ENCODE measurements around the gene RBMS3.
"Not testable (repeated sequence)": the region's sequence is repeated elsewhere in the genome, so short reads cannot be mapped to it uniquely, and the experiment has no call there.

The RBMS3 gene

GRCh38 chr3:29484633-29485032 is 203.8 kb downstream of the RBMS3 start:
- DNase-seq (ENCODE audit: low read depth), result no peak

DNA sequence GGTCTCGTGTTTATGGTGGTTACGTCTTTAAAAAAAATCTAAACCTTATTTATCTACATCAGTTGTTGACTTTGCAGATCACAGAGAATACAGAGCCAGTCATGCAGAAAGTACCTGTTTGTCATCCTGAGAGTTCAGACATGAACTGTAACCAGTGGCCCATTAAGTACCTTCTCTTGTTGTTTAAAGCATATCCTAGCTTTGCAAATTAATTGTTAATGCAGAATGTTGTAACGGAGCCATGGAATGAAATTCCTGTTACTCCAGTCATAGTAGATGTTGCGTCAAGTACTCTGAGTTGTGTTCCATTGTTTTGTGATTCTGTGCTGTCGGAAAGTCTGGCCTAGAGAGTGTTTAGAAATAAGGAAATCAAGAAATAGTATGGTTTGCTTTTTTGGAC is 205.2 kb downstream of the RBMS3 start:
- no peak for DNase-seq (ENCODE audit: low read depth)

- no peak for DNase-seq (ENCODE audit: low read depth)
These were observed 206.0 kb downstream of the RBMS3 start for GRCh38 chr3:29486917-29487316.

- DNase-seq (ENCODE audit: low read depth), result no peak
These were observed 208.1 kb downstream of the RBMS3 start for GRCh38 chr3:29488922-29489321.

DNA sequence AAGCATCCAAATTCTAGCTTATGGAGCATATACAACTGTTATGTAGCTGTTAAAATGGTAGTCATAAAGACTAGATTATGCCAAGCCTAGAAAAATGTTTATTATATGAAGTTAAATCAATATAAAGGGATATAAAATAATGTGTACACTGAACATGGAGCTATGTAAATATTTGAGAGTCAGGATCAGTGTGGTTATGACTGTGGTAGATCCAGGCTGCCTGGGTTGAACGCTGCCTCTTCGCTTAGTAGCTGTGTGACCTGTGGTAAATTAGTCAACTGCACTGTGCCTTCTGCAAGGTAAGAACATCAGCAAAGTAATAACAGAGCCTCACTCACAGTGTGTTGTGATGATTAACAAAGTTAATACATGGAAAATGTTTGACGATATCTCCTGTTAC is 212.2 kb downstream of the RBMS3 start:
- DNase-seq (ENCODE audit: low read depth), result no peak

- no peak for DNase-seq (ENCODE audit: low read depth)
These were observed 213.6 kb downstream of the RBMS3 start for GRCh38 chr3:29494305-29495036.

GRCh38 chr3:29497282-29497681 is 216.4 kb downstream of the RBMS3 start:
- DNase-seq (ENCODE audit: low read depth), result no peak

GRCh38 chr3:29502771-29503170 is 221.9 kb downstream of the RBMS3 start:
- DNase-seq (ENCODE audit: low read depth), result no peak

GRCh38 chr3:29503314-29503713 is 222.4 kb downstream of the RBMS3 start:
- no peak for DNase-seq (ENCODE audit: low read depth)

GRCh38 chr3:29503958-29504357 is 223.1 kb downstream of the RBMS3 start:
- no peak for DNase-seq (ENCODE audit: low read depth)

- no peak for DNase-seq (ENCODE audit: low read depth)
These were observed 225.6 kb downstream of the RBMS3 start for GRCh38 chr3:29506502-29506901.

- no peak for DNase-seq (ENCODE audit: low read depth)
These were observed 230.8 kb downstream of the RBMS3 start for GRCh38 chr3:29511701-29512100.

DNA sequence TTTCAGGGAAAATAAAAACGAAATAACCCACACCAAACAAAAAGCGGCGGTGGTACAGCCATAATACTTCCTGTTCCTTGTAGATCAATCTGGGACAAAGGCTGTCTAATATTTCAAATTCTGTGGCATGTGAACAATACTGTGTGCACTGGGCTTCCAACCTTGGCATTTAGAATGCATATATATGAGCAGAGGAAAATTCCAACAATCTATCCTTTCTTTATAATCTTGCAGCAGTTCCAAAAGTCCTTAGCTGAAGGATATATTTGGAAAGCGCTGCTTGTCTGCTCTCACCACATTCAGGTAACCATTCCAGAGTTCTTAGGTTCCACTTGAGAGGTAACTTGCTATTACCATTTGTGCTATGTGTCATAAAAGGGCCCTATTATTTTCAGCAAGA is 231.8 kb downstream of the RBMS3 start:
- no peak for DNase-seq (ENCODE audit: low read depth)

- no peak for DNase-seq (ENCODE audit: low read depth)
These were observed 232.4 kb downstream of the RBMS3 start for GRCh38 chr3:29513236-29513635.

DNA sequence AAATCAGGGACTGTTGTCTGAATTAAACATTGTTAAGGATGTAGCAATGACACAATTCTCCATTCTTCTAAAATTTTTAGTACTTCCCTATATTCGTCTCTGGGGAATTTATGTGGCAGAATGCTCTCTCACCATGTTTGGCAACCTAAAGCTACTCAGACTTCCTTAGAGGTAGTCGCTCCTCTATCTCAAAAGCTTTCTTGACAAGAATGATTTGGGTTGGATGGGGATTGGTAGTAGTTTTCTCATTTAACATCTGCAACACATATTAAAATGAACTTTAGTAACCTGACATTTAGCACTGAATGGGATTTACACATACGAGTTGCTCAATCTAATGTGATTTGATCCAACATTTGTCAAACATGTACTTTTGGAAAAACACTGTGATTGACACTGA is 233.3 kb downstream of the RBMS3 start:
- DNase-seq (ENCODE audit: low read depth), result no peak

GRCh38 chr3:29514912-29515311 is 234.0 kb downstream of the RBMS3 start:
- DNase-seq (ENCODE audit: low read depth), result no peak

DNA sequence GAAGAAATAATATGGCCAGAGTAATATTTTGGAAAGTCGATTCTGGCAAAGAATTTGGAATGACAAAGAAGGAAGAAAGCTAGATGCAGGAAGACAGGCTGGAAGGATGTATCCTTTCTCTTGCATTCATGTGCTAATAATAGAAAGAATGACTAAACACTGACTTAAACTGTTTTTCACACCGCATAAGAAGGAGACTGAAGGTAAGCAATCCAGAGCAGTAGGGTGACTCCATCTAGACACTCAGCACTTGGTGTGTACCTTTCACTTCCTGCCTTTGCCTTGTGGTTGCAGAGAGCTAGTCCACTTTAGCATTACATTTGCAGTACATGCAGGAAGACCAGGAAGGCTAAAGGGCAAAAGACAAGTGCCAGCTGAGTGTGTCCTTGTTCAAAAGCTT is 234.6 kb downstream of the RBMS3 start:
- DNase-seq (ENCODE audit: low read depth), result no peak

DNA sequence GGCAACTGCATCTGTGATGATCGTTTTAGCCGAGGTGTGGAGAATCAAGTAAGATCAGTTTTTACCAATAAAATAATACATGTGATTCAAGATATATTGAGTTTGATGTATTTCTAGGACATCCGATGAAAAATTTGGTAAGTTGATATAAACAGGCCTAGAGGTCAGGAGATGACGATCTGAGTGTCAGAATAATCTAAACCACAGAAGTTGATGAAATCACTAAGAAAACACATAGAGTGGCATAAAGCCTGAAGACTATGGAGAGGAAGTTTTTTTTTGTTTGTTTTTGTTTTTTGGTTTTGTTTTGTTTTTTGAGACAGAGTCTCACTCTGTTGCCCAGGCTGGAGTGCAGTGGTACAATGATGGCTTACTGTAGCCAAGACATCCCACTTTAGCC is 235.3 kb downstream of the RBMS3 start:
- DNase-seq (ENCODE audit: low read depth), result no peak

DNA sequence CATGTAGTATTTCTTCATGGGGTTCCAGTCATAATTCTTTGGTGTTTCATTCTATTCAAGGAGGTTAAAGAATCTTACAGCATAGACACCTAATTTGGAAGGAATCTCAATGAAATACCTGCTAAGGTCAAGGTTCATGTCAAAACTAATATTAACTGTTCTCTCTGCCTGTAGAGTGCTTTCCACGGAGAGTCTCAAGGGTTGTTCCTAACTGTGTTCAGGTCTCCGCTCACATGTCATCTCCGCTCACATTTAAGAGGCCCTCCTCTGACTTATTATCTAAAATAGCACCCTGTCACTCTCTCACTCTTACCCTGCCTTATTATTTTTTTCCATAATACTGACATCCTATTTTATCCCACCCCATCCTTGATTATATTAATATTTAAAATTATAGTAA is 239.9 kb downstream of the RBMS3 start:
- no peak for DNase-seq (ENCODE audit: low read depth)

DNA sequence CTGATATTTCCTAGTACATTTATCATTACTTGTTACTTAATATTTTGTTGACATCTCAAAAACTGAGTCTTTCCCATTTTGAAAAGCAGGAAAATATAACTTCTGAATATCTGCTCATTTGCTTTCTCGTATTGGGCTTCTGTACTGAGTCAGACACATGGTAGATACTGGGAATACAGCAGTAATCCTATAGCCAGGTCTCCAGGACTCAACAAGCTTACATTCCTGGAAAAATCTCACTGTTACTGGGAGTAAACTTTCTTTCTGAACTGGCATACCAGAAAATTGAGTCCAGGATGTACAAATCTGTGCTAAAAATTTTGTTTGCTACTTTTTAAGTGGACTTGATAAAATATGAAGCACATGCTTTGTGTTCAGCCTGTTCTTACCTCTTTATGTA is 240.4 kb downstream of the RBMS3 start:
- DNase-seq (ENCODE audit: low read depth), result no peak

DNA sequence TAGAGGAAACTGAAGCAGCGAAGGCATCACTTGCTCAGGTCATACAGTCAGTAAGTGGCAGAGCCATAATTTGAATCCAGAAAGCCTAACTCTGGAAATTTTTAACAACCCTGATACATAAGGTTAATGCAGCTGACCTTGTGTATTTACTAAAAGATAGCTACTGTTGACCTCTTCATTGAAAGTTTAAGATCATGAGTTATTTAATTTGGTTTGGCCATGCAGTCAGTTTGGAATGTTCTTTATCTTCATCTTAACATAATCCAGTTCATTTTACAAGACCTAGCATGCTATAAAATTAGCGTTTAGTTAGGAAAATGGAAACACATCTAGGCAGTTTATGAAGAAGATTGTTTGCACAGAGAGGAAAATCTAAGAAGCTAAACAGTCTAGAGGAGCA is 240.9 kb downstream of the RBMS3 start:
- no peak for DNase-seq (ENCODE audit: low read depth)

DNA sequence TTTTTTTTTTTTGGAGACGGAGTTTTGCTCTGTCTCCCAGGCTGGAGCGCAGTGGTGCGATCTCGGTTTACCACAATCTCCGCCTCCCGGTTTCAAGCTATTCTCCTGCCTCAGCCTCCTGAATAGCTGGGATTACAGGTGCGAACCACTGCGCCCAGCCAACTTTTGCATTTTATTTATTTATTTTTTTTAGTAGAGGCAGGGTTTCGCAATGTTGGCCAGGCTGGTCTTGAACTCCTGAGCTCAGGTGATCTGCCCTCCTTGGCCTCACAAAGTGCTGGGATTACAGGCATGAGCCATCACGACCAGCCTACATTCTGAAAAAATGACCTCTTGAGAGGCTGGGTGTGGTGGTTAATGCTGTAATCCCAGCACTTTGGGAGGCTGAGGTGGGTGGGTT is 243.6 kb downstream of the RBMS3 start:
- DNase-seq (ENCODE audit: low read depth), result not testable (repeated sequence)

DNA sequence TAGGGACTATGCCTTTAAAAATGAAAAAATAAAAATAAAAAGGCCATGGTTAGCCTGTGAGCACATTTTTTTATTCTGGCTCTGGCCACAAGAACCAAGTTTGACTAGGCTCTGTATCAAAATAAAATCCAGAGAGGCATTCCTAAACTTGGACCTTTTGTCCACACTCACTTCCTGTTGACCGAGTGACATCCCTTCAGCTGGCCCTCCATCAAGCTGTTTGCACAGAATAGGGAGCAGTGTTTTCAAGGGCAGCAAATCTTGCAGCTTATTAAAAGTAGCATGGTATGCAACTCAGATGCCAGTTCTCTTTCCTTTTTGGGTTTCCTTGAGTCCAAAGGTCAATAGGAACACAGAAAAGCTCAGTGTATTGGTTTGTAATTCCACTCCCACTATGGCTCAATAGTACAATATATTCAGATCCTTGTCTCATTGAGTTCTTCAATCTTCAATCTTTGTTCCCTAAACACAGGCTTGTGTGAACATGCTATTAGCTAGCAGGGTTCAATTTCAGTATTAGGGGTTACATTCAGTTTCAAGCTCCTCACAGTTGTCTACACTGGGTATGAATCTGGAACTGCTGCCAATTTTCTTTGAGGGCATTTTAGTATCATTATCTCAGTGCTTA is 244.5 kb downstream of the RBMS3 start:
- no peak for DNase-seq (ENCODE audit: low read depth)

DNA sequence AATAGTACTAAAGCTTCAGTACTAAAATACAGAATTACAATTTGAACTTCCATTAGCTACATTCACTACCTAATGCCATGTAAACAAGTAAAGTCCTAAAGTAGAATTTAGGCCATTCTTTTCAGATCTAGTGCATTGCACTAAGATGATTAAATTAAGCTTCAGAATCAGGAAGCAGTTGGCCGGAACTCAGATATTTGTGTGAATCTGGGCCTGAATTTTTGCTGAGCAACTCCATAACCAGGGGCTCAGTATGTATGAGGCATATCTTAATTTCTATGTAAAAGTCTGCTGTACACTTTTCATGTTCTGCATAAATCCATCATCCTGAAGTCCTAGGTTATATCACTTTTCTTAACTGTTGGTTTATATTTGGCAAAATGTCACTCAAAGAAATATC is 246.4 kb downstream of the RBMS3 start:
- DNase-seq (ENCODE audit: low read depth), result no peak

Data from activated T-helper 9 cell treated with anti-CD3 and anti-CD28 coated beads, Interleukin-2, amount 50 U/mL, for 16 hours (primary cell).